Activated CD8-positive, alpha-beta memory T cell treated with anti-CD3 and anti-CD28 coated beads, Interleukin-2, amount 50 U/mL, for 4 hours (primary cell): ENCODE results near the gene MIS18A.
"Not testable (repeated sequence)": the region's sequence is repeated elsewhere in the genome, so short reads cannot be mapped to it uniquely, and the experiment has no call there.

Experiments
- DNase-seq: peaks from one replicate; pipeline ENCODE4 v3.0.0-alpha.2; 2020

MIS18A gene

GRCh38 chr21:32303385-32303784 is 24.5 kb upstream of the MIS18A start:
- DNase-seq, result no peak

DNA sequence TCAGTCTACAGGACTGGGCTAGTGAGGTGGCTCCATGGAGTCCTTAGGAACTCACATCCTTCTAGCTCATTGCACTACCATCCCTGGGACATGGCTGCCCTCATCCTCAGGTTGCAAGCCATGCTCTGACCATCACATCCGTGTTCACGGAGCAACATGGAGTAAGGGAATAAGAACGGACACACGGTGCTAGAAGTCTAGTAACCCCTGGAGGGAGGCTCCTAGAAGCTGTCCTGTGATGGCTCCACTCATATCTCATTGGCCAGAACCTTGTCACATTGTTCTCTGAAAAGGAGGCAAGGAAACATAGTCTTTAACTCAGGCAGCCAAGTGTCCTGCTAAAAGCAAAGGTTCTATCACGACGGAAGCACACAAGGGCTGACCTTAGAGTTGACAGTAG is 23.7 kb upstream of the MIS18A start:
- DNase-seq, result no peak

DNA sequence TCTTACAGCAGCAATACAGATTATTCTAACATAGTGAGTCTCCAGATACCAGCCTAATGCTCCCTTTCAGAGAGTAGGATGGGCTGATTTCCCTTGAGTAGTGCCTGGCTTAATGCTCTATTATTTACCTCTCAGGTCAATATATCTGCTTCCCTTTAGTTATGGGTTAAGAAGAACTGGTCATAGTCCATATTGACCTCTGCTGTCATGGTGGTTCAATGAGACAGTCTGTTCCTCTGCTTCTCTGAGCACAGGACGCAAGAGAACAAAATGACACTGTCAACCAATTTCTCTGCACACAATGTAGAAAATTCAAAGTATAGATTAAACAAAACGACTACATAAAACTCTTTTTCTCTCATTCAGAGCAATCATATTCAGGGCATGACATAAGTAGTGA is 22.7 kb upstream of the MIS18A start:
- DNase-seq, result no peak

GRCh38 chr21:32300117-32300681 is 21.4 kb upstream of the MIS18A start:
- DNase-seq, result no peak

- DNase-seq, result no peak
Measured at GRCh38 chr21:32299695-32300094, 20.8 kb upstream of the MIS18A start.

DNA sequence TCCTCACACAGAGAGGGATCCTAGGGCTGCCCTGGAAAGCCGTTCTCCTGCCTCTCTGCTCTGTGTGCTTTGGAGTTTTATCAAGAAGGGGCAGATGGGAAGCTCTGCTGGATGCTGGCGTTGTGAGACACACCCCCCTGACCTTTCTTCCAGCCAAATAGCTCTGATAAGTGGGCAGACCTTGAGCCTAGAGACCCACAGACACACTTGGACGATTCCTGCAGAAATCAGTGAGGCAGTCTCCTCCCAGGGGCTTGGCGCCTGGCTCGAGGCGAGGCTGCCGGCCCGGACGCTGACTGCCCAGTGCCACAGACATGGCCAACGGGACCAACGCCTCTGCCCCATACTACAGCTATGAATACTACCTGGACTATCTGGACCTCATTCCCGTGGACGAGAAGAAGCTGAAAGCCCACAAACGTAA is 19.8 kb upstream of the MIS18A start, which contains the start of gene MRAP:
Gene MRAP (plus strand): TSS at position 198 of the 424 bp plus-strand sequence. CDS start 117 bp downstream, at position 315.
- DNase-seq, result no peak

- no peak for DNase-seq
Measured at GRCh38 chr21:32298148-32298559, 19.3 kb upstream of the MIS18A start.

DNA sequence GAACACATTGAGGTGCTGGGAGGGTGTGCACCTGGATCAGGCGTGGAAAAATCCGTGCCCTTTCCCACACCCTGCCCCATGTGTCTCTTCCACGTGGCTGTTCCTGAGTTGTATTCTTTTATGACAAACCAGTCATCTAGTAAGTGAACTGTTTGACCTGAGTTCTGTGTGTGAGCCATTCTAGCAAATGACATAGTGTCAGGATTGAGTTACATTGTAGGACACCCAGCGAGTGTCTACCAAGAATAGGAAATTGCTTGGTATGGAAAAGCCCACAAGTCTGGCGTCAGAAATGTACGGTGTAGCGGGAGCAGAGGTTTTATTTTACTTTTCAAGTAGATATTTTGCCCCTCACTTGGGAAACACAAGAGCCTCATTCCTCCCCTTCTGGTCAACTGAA is 18.6 kb upstream of the MIS18A start:
- no peak for DNase-seq

DNA sequence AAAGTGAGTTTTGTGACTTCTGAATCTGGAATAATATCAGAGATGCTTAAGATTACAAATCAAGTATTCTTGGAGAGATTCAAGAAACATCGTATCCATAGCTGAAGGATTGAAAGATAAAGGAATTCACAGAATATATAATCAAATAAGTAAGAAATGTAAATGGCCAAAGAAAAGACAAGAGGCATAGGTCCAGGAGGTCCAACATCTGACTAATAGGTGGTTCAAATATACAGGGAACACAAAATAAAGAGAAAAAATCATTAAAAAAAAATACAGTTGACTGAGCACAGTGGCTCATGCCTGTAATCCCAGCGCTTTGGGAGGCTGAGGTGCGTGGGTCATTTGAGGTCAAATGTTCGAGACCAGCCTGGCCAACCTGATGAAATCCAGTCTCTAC is 6.6 kb upstream of the MIS18A start:
- no peak for DNase-seq

DNA sequence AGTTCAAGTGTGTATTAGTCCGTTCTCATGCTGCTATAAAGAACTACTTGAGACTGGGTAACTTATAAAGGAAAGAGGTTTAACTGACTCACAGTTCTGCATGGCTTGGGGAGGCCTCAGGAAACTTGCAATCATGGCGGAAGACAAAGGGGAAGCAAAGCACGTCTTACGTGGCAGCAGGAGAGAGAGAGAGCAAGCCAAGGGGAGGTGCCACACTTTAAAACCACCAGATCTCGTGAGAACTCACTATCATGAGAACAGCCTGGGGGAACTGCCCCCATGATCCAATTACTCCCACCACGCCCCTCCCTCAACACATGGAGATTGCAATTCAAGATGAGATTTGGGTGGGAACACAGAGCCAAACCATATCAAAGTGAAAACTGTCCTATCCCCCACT is 4.1 kb upstream of the MIS18A start:
- DNase-seq, result no peak

GRCh38 chr21:32281531-32281930 is 2.7 kb upstream of the MIS18A start:
- no peak for DNase-seq

- no peak for DNase-seq
Measured at GRCh38 chr21:32279377-32279680, 480 bp upstream of the MIS18A start.

- DNase-seq, result no peak
Measured at GRCh38 chr21:32278103-32278502, 746 bp downstream of the MIS18A start.

DNA sequence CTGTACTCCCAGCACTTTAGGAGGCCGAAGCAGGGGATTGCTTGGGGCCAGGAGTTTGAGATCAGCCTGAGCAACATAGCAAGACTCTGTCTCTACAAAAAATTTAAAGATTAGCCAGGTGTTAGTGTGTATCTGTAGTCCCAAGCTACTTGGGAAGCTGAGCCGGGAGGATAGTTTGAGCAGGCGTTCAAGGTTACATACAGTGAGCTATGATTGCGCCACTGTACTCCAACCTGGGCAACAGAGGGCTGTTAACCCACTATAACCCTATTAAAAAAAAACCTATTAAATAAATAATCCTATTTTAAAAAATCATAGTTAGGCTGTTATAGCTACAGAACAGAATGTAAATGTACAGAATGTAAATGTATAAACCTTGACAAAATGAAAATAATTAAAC is 2.2 kb downstream of the MIS18A start:
- DNase-seq, result no peak

- DNase-seq, result no peak
Measured at GRCh38 chr21:32270748-32271147, 8.1 kb downstream of the MIS18A start.

- DNase-seq, result not testable (repeated sequence)
Measured at GRCh38 chr21:32265321-32265720, 13.5 kb downstream of the MIS18A start.

DNA sequence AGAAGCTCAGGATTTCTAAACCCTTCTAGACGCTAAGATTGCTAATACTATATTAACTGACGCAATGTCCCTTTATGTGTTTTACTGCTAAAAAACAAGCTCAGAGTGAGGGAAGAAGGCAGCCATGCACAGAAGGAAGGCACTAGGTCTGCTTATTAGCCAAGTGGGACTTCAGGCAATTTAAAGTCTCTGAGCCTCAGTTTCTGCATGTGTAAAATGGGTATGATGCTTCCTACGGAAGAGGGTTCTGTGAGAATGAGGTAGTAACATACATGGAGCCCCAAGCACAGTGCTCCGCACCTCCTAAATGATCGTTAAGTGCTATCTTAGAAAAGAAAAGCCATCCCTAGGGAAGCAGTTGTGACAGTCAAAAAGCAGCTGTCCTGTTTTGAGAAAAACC is 16.9 kb downstream of the MIS18A start:
- DNase-seq, result no peak

- no peak for DNase-seq
Measured at GRCh38 chr21:32260130-32260529, 18.7 kb downstream of the MIS18A start.

DNA sequence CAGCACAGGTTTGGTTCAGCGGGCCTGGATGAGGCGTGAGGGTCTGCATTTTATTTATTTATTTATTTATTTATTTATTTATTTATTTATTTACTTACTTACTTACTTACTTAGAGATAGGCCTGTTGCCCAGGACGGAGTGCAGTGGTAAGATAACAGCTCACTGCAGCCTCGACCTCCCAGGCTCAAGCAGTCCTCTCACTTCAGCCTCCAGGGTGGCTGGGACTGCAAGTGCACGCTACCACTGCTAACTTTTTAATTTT is 20.1 kb downstream of the MIS18A start:
- not testable (repeated sequence) for DNase-seq

DNA sequence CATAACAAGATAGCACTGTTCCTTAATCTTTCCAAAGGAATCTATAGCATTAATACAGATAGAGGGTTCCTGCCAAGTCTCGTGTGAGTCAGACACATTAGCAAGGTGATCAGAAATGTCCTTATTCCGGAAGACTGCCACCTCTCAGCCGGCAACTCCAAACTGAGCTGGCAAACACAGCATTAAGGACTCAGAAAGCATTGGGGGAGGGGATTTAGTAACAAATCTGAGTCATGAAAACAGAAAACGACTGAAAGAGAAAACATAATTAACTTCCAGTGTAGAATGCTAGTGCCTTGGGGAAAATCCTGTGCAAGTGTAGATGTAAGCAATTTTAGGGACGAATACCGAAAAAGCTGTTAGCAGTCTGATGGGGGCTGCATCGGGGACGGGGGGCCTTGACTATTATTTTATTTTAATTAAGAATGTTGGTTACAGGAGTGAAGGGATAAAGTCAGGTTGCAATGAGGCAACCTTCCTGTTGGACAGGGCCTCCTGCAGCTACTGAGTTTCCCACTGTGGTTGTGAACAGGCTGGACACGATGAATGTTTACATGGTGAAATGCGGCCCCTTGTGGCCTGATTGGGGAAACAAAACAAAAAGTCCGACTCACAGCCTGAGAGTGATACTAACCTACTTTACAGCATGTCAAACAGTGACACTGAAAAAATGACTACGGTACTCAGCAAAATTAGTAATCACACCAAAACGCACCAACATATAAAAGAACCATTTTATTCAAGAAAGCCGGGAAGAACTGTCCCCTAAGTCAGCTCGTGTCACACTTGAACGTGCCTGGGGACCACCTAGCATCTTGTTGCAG is 20.7 kb downstream of the MIS18A start:
- DNase-seq, result no peak

DNA sequence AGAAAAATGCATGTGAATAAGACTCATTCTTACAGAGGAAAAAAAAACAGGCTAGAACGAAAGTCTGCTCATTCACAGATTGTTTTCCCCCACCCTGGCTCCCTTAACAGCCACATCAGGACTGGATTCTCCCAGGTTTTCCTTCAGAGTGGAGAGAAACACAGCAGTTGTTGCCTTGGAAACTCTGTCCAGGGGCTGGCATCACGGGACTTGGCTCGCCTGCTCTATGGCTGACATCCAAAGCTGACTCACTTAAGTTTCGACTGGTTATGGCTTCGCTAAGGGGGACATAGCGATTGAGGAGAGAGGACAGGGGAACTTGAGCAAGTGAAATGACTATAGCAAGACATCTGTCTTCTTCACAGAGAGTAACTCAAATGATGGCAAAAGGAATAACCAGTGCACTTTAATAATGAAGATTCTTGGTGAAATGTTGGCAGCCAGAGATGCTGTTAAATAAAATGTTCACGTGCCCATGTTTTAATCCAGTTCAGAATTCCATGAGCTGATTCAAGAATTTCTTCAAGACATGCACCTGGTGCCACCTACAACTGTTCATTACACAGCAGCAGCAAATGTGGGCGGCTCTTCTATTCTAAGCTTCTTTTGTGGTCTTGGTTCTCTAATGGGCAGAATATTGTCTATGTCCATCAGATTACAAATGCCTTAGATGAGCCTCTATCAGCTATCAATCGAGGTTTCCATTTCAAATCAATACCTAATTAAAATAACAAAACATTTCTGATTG is 21.8 kb downstream of the MIS18A start:
- no peak for DNase-seq

GRCh38 chr21:32256251-32256650 is 22.6 kb downstream of the MIS18A start:
- DNase-seq, result no peak

DNA sequence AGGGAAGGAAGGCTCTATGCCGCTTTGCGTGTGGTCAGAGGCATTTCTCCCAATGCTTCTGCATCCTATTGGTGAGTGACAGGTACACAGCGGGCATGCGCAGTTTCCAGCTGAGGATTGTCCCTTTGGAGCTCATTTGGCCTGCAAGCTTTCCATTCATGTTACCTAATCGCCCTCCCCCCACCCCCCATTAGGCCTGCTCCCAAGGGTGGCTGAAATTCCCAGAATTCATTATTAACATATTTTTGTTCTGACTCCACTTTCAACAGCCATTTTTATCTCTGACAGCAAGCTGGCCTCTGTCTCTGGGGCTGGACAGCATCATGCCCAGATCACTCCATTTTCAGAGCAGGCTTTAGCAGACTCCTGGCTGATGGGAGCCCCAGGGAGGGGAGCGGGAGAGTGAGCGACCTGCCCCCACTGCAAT is 25.6 kb downstream of the MIS18A start:
- DNase-seq, result no peak

- no peak for DNase-seq
Measured at GRCh38 chr21:32252136-32252535, 26.7 kb downstream of the MIS18A start.
